ENCODE results near the gene SYT3.

GRCh38 chr19:50652722-50653121, 13.0 kb upstream of the SYT3 start:
- no peak for TF ChIP-seq EP300 (IDR thresholded peaks at IDR 0.05; ENCODE audit: borderline replicate concordance in 1 of 2, low read depth in 2 of 2, low read length in 2 of 2)
- no peak for TF ChIP-seq BACH1 (IDR thresholded peaks at IDR 0.05; ENCODE audit: low read length)
- no peak for TF ChIP-seq RAD21 (IDR thresholded peaks at IDR 0.05 in 1 of 2, conservative IDR thresholded peaks at IDR 0.05 in 1 of 2; ENCODE audit: low read depth in 2 of 2, low read length in 2 of 2)
- no peak for TF ChIP-seq CTCF (IDR thresholded peaks at IDR 0.05; ENCODE audit: control extremely low read depth in 1 of 3, insufficient read depth in 1 of 3, low read depth in 1 of 3, low read length in 3 of 3)
- no peak for TF ChIP-seq POLR2A (IDR thresholded peaks at IDR 0.05; ENCODE audit: control extremely low read depth in 1 of 2, low read depth in 2 of 2, low read length in 2 of 2)
- no peak for TF ChIP-seq TCF12 (IDR thresholded peaks at IDR 0.05; ENCODE audit: low read depth, low read length)
- no peak for TF ChIP-seq POLR2AphosphoS5 (IDR thresholded peaks at IDR 0.05; ENCODE audit: low read depth, low read length)
- no peak for TF ChIP-seq PHF8 (conservative IDR thresholded peaks at IDR 0.05; ENCODE audit: low read depth, low read length)
- no peak for TF ChIP-seq BRCA1 (IDR thresholded peaks at IDR 0.05; ENCODE audit: low read depth, low read length)
- TF ChIP-seq CREB1 (IDR thresholded peaks at IDR 0.05): no peak
- TF ChIP-seq MAFK (IDR thresholded peaks at IDR 0.05; ENCODE audit: low read depth, low read length): no peak

Measured in H1 (cell line).